Measurements from ENCODE around the gene SLC12A6. TPM values are rescaled to one million over a fixed set of nuclear protein-coding genes. Genes with fewer than 3 reads are reported as not detected.

Gene SLC12A6
- total RNA-seq, 4 donors from 2014 or later, result 32.6 to 47.8 (median 42.1) TPM

GRCh38 chr15:34275154-34275553 lies 62.4 kb downstream of the SLC12A6 start:
- intact Hi-C loops (cut with DNase I), result no loop called here
- no peaks in the 10 kb centered on the region for H3K27me3 ChIP-seq
- no peaks in the 10 kb centered on the region for H3K9me3 ChIP-seq
- no peaks in the 10 kb centered on the region for H3K36me3 ChIP-seq
- no peak for DNase-seq
- no peak overlapping the region for H3K27ac ChIP-seq
- H3K4me3 ChIP-seq (replicated peaks in 1 of 3), result no peak overlapping the region
- no peak for TF ChIP-seq POLR2A (IDR thresholded peaks at IDR 0.05)
- TF ChIP-seq, protein P1, sequence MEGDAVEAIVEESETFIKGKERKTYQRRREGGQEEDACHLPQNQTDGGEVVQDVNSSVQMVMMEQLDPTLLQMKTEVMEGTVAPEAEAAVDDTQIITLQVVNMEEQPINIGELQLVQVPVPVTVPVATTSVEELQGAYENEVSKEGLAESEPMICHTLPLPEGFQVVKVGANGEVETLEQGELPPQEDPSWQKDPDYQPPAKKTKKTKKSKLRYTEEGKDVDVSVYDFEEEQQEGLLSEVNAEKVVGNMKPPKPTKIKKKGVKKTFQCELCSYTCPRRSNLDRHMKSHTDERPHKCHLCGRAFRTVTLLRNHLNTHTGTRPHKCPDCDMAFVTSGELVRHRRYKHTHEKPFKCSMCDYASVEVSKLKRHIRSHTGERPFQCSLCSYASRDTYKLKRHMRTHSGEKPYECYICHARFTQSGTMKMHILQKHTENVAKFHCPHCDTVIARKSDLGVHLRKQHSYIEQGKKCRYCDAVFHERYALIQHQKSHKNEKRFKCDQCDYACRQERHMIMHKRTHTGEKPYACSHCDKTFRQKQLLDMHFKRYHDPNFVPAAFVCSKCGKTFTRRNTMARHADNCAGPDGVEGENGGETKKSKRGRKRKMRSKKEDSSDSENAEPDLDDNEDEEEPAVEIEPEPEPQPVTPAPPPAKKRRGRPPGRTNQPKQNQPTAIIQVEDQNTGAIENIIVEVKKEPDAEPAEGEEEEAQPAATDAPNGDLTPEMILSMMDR (IDR thresholded peaks at IDR 0.05), result no peak
- peaks cover 0 to 5% of the 10 kb centered on the region in 2 donors for H3K4me1 ChIP-seq

GRCh38 chr15:34271493-34271892 lies 66.1 kb downstream of the SLC12A6 start:
- no peaks in the 10 kb centered on the region for H3K36me3 ChIP-seq
- no peak overlapping the region for H3K27ac ChIP-seq
- no peak for DNase-seq
- WGBS, 2 donors, result 68% methylated on average over 3 of the region's 3 CpGs
- H3K9me3 ChIP-seq, result no peaks in the 10 kb centered on the region
- intact Hi-C loops (cut with DNase I), result no loop called here
- peaks cover 0 to 5% of the 10 kb centered on the region in 2 donors for H3K4me1 ChIP-seq
- no peak overlapping the region for H3K4me3 ChIP-seq (replicated peaks in 1 of 3)
- no peak for TF ChIP-seq POLR2A (IDR thresholded peaks at IDR 0.05)
- TF ChIP-seq, protein P1 (IDR thresholded peaks at IDR 0.05), result no peak
- H3K27me3 ChIP-seq, result no peaks in the 10 kb centered on the region

DNA sequence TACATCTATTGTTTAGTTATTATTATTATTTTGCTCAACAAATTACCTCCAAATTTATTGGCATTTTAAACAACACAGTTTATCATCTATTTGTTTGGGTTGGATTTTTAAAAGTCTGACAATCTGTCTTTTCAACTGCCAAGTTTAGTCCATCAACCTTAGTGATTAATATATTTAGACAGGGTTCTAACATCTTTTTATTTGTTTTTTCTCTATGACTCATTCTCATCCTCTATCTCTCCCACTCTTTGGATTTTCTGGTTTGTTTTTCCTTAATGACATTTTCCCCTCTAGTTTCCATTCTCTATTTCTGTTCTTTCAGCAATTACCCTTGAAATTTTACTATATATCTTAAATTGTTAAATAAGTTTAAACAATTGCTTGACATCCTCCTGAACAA lies 70.8 kb downstream of the SLC12A6 start:
- no peaks in the 10 kb centered on the region for H3K9me3 ChIP-seq
- no peaks in the 10 kb centered on the region for H3K27me3 ChIP-seq
- H3K27ac ChIP-seq, result no peak overlapping the region
- H3K4me3 ChIP-seq (replicated peaks in 1 of 3), result no peak overlapping the region
- DNase-seq, result no peak
- TF ChIP-seq, protein P1 (IDR thresholded peaks at IDR 0.05), result no peak
- TF ChIP-seq POLR2A (IDR thresholded peaks at IDR 0.05), result no peak
- no peaks in the 10 kb centered on the region for H3K36me3 ChIP-seq
- intact Hi-C loops (cut with DNase I), result no loop called here
- H3K4me1 ChIP-seq, result peaks cover 0 to 4% of the 10 kb centered on the region in 2 donors

GRCh38 chr15:34264076-34264475 lies 73.5 kb downstream of the SLC12A6 start:
- TF ChIP-seq POLR2A (IDR thresholded peaks at IDR 0.05), result no peak
- TF ChIP-seq, protein P1 (IDR thresholded peaks at IDR 0.05), result no peak
- no peaks in the 10 kb centered on the region for H3K36me3 ChIP-seq
- no peak overlapping the region for H3K27ac ChIP-seq
- H3K4me3 ChIP-seq (replicated peaks in 1 of 3), result no peak overlapping the region
- no peaks in the 10 kb centered on the region for H3K9me3 ChIP-seq
- no peaks in the 10 kb centered on the region for H3K4me1 ChIP-seq
- no peaks in the 10 kb centered on the region for H3K27me3 ChIP-seq
- intact Hi-C loops (cut with DNase I), result no loop called here
- DNase-seq, result no peak
- WGBS, 2 donors, result 89 to 90% methylated on average over 2 of the region's 2 CpGs

GRCh38 chr15:34262362-34262761 lies 75.2 kb downstream of the SLC12A6 start:
- no peaks in the 10 kb centered on the region for H3K9me3 ChIP-seq
- no peaks in the 10 kb centered on the region for H3K4me1 ChIP-seq
- no peak overlapping the region for H3K4me3 ChIP-seq (replicated peaks in 1 of 3)
- no peak overlapping the region for H3K27ac ChIP-seq
- WGBS, 2 donors, result 91 to 93% methylated on average over 13 of the region's 13 CpGs
- no peak for DNase-seq
- TF ChIP-seq, protein P1 (IDR thresholded peaks at IDR 0.05), result no peak
- TF ChIP-seq POLR2A (IDR thresholded peaks at IDR 0.05), result no peak
- no peaks in the 10 kb centered on the region for H3K27me3 ChIP-seq
- peaks cover 4 to 6% of the 10 kb centered on the region in 2 donors for H3K36me3 ChIP-seq
- intact Hi-C loops (cut with DNase I), result no loop called here
